Endothelial cell of umbilical vein (primary cell): ENCODE measurements around the gene FAM151B. TPM values are rescaled to one million over a fixed set of nuclear protein-coding genes. Genes with fewer than 3 reads are reported as not detected.

ENCODE experiments used
- BruUV-seq: library from RNA; stranded (reverse); fragments of 400-500 nt; replicated peaks from 2 replicates; lab custom pipeline; 2021; lab: Mats Ljungman, UMichigan
- CTCF ChIA-PET: fragments of 300-600, 350-600 bp; sonication (Branson Sonifier 250); formaldehyde crosslinking; loops from one replicate; lab custom pipeline; 2021; ENCODE audit warnings: antibody characterized with exemption, inconsistent platforms; lab: Charles Lee
- POLR2A ChIA-PET: fragments of 300-600, 350-600 bp; sonication (Branson Sonifier 250); formaldehyde crosslinking; loops from one replicate; lab custom pipeline; 2021; ENCODE audit warnings: antibody characterized with exemption, inconsistent platforms; lab: Charles Lee
- DNase-seq: peaks from one replicate; pipeline ENCODE4 v3.0.0-alpha.2; 2011; ENCODE audit warnings: low read depth, low spot score
- FAIRE-seq: peaks from 2 replicates; lab custom pipeline; 2011; peaks lifted over from hg19 to GRCh38; lab: Jason Lieb, UNC
- H2AFZ ChIP-seq: 2 replicates; pipeline ENCODE4 v1.6.0; 2012; ENCODE audit warnings: low read depth, low read length, control low read depth, inconsistent platforms
- H3K27ac ChIP-seq: 2 replicates; pipeline ENCODE4 v1.5.1; 2011; ENCODE audit warnings: low read depth, mild to moderate bottlenecking, control low read depth, low read length, moderate library complexity; ENCODE audit not compliant: insufficient read depth
- H3K27me3 ChIP-seq, 2 experiments: 2 replicates each; pipeline versions ENCODE4 v1.6.0 to v1.6.1; 2011; ENCODE audit warnings: low read length in 2 of 2, mixed read lengths in 1 of 2; ENCODE audit not compliant: control insufficient read depth in 2 of 2, insufficient read depth in 2 of 2
- H3K36me3 ChIP-seq, 2 experiments: 2 replicates in 1 of 2; 3 replicates in 1 of 2; pipeline ENCODE4 v1.5.1; 2011; ENCODE audit warnings: low read length in 2 of 2, mild to moderate bottlenecking in 1 of 2, moderate library complexity in 1 of 2; ENCODE audit not compliant: control insufficient read depth in 2 of 2, insufficient read depth in 2 of 2; ENCODE audit errors: extremely low read depth in 1 of 2
- H3K4me1 ChIP-seq: 3 replicates; pipeline ENCODE4 v1.5.1; 2011; ENCODE audit warnings: mild to moderate bottlenecking, low read length; ENCODE audit not compliant: control insufficient read depth, insufficient read depth; ENCODE audit errors: extremely low read depth
- H3K4me2 ChIP-seq: 2 replicates; pipeline ENCODE4 v1.6.1; 2011; ENCODE audit warnings: low read length, control low read depth, mixed read lengths; ENCODE audit not compliant: insufficient read depth
- H3K4me3 ChIP-seq, 3 experiments: fragments of 200-600 bp in 1 of 3; sonication (generic), shearing (Covaris generic) in 1 of 3; replicated peaks in 1 of 3; 2 replicates each; pipeline ENCODE4 v1.5.1; 2011 to 2016; ENCODE audit warnings: control low read depth in 3 of 3, low read length in 3 of 3, mild to moderate bottlenecking in 2 of 3, inconsistent platforms in 1 of 3, low read depth in 1 of 3, moderate library complexity in 1 of 3; ENCODE audit not compliant: insufficient read depth in 1 of 3
- H3K79me2 ChIP-seq: 2 replicates; pipeline ENCODE4 v1.6.0; 2012; ENCODE audit warnings: low read length, inconsistent platforms; ENCODE audit not compliant: control insufficient read depth, insufficient read depth
- H3K9ac ChIP-seq: replicated peaks from 2 replicates; pipeline ENCODE3; 2011; ENCODE audit warnings: low read length, control low read depth; ENCODE audit not compliant: insufficient read depth; ENCODE audit errors: extremely low read depth
- H3K9me1 ChIP-seq: replicated peaks from 3 replicates; pipeline ENCODE4 v1.6.0; 2011; ENCODE audit warnings: mild to moderate bottlenecking, low read length; ENCODE audit not compliant: control insufficient read depth, insufficient read depth; ENCODE audit errors: extremely low read depth
- H3K9me3 ChIP-seq: replicated peaks from 2 replicates; pipeline ENCODE4 v1.5.1; 2012; ENCODE audit warnings: low read length, inconsistent platforms; ENCODE audit not compliant: control insufficient read depth, insufficient read depth
- H4K20me1 ChIP-seq: replicated peaks from 2 replicates; pipeline ENCODE3; 2011; ENCODE audit warnings: mild to moderate bottlenecking, low read length; ENCODE audit not compliant: control insufficient read depth, insufficient read depth; ENCODE audit errors: extremely low read depth
- EZH2 ChIP-seq: IDR thresholded peaks from 2 replicates; pipeline ENCODE4 v1.6.1; 2012; ENCODE audit warnings: borderline replicate concordance, low read depth, mild to moderate bottlenecking, moderate library complexity, low read length, inconsistent platforms; ENCODE audit not compliant: severe bottlenecking
- FOS ChIP-seq: IDR thresholded peaks from 2 replicates; pipeline ENCODE4 v1.6.1; 2011; ENCODE audit warnings: mild to moderate bottlenecking, low read length, moderate library complexity, borderline replicate concordance; ENCODE audit not compliant: insufficient read depth
- GATA2 ChIP-seq: IDR thresholded peaks from 2 replicates; pipeline ENCODE4 v1.7.0; 2011; ENCODE audit warnings: low read depth, mild to moderate bottlenecking, moderate library complexity, mixed read lengths, low read length; ENCODE audit not compliant: insufficient read length, insufficient read depth
- JUN ChIP-seq: IDR thresholded peaks from 2 replicates; pipeline ENCODE4 v1.6.1; 2011; ENCODE audit warnings: borderline replicate concordance, low read depth; ENCODE audit not compliant: insufficient read length, insufficient read depth
- MYC ChIP-seq: IDR thresholded peaks from one replicate; pipeline ENCODE4 v1.6.1; 2011; ENCODE audit warnings: mild to moderate bottlenecking, low read depth, low read length
- POLR2A ChIP-seq: IDR thresholded peaks from 2 replicates; pipeline ENCODE4 v1.6.1; 2012; ENCODE audit warnings: low read depth, mild to moderate bottlenecking, control low read depth, low read length
- POLR2AphosphoS5 ChIP-seq: IDR thresholded peaks from 2 replicates; pipeline ENCODE4 v1.6.1; 2012; ENCODE audit warnings: low read depth, mild to moderate bottlenecking, control low read depth, low read length, moderate library complexity; ENCODE audit not compliant: insufficient read depth
- dilution Hi-C: fragments of 300-500 bp; cut with MboI; formaldehyde crosslinking; loops from one replicate; pipeline ENCODE4 v1.15.0; 2019; ENCODE audit warnings: low sequenced_read_pairs; ENCODE audit not compliant: extremely low pct_ligation_motif_present
- intact Hi-C: fragments of 100-400 bp; cut with micrococcal nuclease; formaldehyde crosslinking; loops from one replicate; pipeline ENCODE4 v1.10.0; 2022
- polyA plus RNA-seq, 4 experiments: library from polyadenylated mRNA; depleted of rRNA in 3 of 4; stranded (reverse) in 3 of 4; unstranded in 1 of 4; fragments of >200 nt; gene quantifications; 2 replicates each; pipeline versions ENCODE4 v1.2.1 to v1.2.3, GENCODE V29; 2011 to 2012; ENCODE audit warnings: missing spikeins in 1 of 4
- total RNA-seq: library from RNA; stranded (reverse); gene quantifications from 2 replicates; pipeline ENCODE4 v1.2.3, GENCODE V29; 2021
- TF ChIP-seq, protein P1 (sequence below), 2 donors: IDR thresholded peaks; 1 replicate in 1 of 2; 2 replicates in 1 of 2; pipeline ENCODE4 v1.5.1; 2011; ENCODE audit warnings: low read length in 2 of 2, mild to moderate bottlenecking in 2 of 2, moderate library complexity in 2 of 2, control low read depth in 1 of 2, inconsistent platforms in 1 of 2, low read depth in 1 of 2; ENCODE audit not compliant: insufficient read depth in 1 of 2; ENCODE audit errors: extremely low read depth in 1 of 2
- TF ChIP-seq, protein P2 (sequence below): IDR thresholded peaks from 2 replicates; pipeline ENCODE4 v1.6.1; 2011; ENCODE audit not compliant: insufficient read depth, insufficient read length

The FAM151B gene
- total and polyA plus RNA-seq, 2 donors (not counting 3 experiments of a cell fraction or from before 2014, with no cell fraction given), result 0.91 to 2.6 TPM

DNA sequence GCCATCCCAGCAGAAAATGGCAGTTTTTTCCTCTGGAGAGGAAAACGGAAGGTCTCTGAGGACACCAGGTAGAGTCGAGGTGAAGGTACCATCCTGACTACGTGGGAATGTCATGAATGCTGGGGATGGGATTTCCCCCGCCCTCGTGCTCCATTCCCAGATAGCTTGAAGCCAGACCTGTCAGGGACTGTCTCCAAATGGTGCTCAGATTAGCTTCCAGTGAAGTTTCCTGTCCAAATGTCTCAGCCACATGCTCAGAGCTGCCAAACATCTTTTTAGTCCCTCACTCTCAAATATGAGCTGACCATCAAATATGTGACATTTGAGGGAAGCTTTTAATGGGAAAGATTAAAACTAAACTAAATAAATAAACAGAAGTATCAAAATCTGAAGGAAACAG, 89.8 kb downstream of the FAM151B start:
- Histone ChIP-seq H3K9me3 (no peaks in the 10 kb centered on the region), H3K79me2 (no peaks in the 10 kb centered on the region), H3K4me3 (no peak overlapping the region), H3K9ac (no peak overlapping the region), H3K27me3 (peaks cover 3 to 9% of the 10 kb centered on the region in 2 experiments), H3K36me3 (no peaks in the 10 kb centered on the region), H3K27ac (no peak overlapping the region), H3K4me1 (no peaks in the 10 kb centered on the region), H2AFZ (no peak overlapping the region), H3K9me1 (no peaks in the 10 kb centered on the region), H3K4me2 (no peak overlapping the region), H4K20me1 (no peaks in the 10 kb centered on the region)
- FAIRE-seq, result no peak
- no TSS peak for BruUV-seq
- ChIA-PET CTCF (interaction anchor here (1.0 to 1.1 kb wide), 2 partner anchors 31 to 232 kb away, joined by 3 read pairs; no protein-coding TSS in a partner anchor), POLR2A (no interaction called here)
- intact Hi-C loops, result no loop called here
- DNase-seq, result no peak
- TF ChIP-seq MYC (no peak), GATA2 (no peak), EZH2 (no peak), POLR2A (no peak), JUN (no peak), FOS (no peak), POLR2AphosphoS5 (no peak)
- TF ChIP-seq, protein P1, sequence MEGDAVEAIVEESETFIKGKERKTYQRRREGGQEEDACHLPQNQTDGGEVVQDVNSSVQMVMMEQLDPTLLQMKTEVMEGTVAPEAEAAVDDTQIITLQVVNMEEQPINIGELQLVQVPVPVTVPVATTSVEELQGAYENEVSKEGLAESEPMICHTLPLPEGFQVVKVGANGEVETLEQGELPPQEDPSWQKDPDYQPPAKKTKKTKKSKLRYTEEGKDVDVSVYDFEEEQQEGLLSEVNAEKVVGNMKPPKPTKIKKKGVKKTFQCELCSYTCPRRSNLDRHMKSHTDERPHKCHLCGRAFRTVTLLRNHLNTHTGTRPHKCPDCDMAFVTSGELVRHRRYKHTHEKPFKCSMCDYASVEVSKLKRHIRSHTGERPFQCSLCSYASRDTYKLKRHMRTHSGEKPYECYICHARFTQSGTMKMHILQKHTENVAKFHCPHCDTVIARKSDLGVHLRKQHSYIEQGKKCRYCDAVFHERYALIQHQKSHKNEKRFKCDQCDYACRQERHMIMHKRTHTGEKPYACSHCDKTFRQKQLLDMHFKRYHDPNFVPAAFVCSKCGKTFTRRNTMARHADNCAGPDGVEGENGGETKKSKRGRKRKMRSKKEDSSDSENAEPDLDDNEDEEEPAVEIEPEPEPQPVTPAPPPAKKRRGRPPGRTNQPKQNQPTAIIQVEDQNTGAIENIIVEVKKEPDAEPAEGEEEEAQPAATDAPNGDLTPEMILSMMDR (IDR thresholded peaks at IDR 0.05; ENCODE audit: extremely low read depth in 1 of 2, insufficient read depth in 1 of 2, low read depth in 1 of 2, low read length in 2 of 2), result no peak
- TF ChIP-seq, protein P2, sequence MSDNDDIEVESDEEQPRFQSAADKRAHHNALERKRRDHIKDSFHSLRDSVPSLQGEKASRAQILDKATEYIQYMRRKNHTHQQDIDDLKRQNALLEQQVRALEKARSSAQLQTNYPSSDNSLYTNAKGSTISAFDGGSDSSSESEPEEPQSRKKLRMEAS, result no peak
- dilution Hi-C loops, result no loop called here
